ENCODE data around the gene EPX.
"Not testable (repeated sequence)": the region's sequence is repeated elsewhere in the genome, so short reads cannot be mapped to it uniquely, and the experiment has no call there.

The EPX gene, protein sequence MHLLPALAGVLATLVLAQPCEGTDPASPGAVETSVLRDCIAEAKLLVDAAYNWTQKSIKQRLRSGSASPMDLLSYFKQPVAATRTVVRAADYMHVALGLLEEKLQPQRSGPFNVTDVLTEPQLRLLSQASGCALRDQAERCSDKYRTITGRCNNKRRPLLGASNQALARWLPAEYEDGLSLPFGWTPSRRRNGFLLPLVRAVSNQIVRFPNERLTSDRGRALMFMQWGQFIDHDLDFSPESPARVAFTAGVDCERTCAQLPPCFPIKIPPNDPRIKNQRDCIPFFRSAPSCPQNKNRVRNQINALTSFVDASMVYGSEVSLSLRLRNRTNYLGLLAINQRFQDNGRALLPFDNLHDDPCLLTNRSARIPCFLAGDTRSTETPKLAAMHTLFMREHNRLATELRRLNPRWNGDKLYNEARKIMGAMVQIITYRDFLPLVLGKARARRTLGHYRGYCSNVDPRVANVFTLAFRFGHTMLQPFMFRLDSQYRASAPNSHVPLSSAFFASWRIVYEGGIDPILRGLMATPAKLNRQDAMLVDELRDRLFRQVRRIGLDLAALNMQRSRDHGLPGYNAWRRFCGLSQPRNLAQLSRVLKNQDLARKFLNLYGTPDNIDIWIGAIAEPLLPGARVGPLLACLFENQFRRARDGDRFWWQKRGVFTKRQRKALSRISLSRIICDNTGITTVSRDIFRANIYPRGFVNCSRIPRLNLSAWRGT

DNA sequence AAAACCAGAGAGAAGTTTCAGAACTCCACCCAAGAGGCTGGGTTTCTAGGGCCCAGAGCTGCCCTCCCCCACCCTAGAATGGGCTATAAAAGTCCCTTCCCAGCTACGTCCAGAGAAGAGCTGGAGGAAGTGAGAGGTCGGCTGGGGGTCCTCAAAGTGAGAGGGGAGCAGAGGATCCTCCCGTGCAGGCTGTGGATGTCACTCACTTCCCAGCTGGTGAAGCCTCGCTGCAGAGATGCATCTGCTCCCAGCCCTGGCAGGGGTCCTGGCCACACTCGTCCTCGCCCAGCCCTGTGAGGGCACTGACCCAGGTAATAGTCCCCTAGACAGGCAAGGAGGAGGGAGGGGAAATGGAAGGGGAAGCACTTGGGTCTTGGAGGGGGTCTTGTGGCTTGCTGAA is at the start of gene EPX:
Gene EPX (plus strand): TSS at position 115 of the 400 bp plus-strand sequence. CDS start 121 bp downstream, at position 236.
- no peak for DNase-seq

DNA sequence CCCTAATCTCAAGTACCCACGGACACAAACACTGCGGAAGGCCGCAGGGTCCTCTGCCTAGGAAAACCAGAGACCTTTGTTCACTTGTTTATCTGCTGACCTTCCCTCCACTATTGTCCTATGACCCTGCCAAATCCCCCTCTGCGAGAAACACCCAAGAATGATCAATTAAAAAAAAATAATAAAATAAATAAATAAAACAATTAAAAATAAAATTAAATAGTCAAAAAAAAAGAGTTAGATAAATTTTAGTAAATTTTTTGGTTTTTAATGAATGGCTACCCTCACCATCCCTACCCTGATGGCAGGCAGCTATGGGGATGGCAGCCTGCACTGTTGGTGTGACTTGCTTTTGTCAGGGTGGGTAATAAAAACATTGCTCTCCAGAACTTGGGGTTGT is 49.2 kb upstream of the EPX start:
- DNase-seq = not testable (repeated sequence)

GRCh38 chr17:58144801-58145200 is 47.7 kb upstream of the EPX start:
- no peak for DNase-seq

DNA sequence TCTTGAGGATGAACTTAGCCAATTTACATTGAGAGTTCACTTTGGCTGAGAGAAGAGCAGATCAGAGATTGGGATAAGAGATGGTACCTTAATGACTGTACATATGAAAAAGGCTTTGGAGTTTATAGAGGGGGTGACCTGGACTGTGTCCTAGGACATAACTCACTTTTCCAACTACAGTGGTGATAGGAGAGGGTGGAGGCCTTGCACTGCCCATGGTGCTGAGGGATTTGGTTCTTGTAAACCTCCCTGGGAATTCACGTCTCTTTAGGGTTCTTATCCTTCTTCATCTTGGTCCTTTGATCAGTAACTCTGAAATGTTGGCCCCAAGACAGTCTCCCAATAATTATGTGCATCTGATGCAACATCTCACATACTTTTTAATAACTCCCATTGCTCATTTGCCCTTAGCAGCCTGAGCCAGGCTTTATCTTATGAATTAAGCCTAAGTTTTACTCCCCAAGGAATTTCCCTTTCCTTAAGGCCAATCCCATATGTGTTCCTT is 44.5 kb upstream of the EPX start, which contains the start of gene OR4D1:
Gene OR4D1 (plus strand): TSS at position 455 of the 505 bp plus-strand sequence. CDS start 6,770 bp downstream, outside the sequence.
- DNase-seq = no peak

GRCh38 chr17:58148609-58149008 is 43.9 kb upstream of the EPX start:
- no peak for DNase-seq

GRCh38 chr17:58150394-58150793 is 42.1 kb upstream of the EPX start:
- no peak for DNase-seq

DNA sequence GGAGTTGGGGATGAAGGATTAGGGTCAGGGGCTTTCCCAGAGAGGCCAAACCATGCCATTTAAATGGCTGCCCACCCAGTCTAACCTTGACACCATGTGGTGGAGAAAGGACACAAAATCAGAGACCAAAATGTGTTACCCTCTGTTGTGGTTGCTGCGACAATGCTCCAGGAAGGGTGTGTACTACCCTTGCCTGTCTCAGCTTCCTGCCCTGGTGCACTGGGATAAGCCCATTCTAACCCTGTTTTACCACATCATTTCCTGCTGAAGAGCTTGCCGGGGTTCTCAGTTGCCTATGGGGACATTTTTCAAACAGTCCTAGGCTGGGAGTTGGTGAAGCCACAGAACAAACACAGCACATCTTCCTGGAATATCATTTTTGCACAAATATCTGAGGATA is 39.5 kb upstream of the EPX start:
- no peak for DNase-seq

- DNase-seq = no peak
Measured at GRCh38 chr17:58153671-58154070, 38.9 kb upstream of the EPX start.

DNA sequence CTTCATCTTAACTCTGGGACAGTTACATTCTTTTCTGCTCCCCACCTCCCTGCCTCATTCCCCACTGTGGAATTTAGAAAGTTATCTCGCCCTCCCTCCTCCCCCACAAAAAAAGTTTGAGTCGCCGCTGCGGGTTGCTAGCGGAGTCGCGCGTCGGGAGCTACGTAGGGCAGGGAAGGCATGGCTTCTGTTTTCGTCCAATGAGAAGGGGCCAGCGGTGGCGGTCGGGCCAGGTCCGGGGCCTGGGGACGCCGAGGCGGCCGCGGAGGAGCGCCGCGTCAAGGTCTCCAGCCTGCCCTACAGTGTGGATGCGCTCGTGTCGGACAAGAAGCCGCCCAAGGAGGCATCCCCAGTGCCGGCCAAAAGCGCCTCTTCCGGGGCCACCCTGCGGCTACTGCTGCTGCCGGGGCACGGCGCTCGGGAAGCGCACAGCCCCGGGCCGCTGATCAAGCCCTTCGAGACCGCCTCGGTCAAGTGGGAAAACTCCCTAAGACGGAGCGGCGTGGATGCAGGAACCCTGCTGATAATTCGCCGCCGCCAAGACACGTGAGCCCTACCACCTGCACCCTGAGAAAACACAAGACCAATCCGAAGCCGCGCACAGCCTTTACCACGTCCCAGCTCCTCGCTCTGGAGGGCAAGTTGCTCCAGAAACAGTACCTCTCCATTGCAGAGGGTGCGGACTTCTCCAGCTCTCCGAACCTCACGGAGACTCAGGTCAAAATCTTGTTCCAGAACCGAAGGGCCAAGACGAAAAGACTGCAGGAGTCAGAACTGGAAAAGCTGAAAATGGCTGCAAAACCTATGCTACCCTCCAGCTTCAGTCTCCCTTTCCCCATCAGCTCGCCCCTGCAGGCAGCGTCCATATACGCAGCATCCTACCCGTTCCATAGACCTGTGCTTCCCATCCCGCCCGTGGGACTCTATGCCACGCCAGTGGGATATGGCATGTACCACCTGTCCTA is 35.4 kb upstream of the EPX start:
- no peak for DNase-seq

- no peak for DNase-seq
Measured at GRCh38 chr17:58158181-58158580, 34.3 kb upstream of the EPX start.

DNA sequence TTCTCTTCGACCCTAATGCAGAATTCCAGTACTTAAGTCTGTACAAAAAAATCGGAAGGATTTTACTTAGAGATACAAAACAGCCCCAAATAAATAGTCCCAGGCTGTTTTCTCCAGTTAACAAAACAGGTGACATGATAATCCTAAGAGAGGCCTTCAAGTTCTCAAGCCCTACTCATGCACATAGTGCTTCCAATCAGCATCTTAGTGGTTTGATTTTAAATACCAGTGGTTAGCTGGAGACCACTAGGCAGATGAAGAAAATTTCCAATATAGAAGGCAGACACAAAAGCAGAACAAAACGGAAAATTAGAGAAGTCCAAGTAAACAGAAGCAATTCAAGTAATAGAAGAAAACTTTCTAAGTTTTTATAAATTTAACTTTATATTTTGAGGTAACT is 31.0 kb upstream of the EPX start:
- no peak for DNase-seq

GRCh38 chr17:58165981-58166380 is 26.5 kb upstream of the EPX start:
- DNase-seq = no peak

DNA sequence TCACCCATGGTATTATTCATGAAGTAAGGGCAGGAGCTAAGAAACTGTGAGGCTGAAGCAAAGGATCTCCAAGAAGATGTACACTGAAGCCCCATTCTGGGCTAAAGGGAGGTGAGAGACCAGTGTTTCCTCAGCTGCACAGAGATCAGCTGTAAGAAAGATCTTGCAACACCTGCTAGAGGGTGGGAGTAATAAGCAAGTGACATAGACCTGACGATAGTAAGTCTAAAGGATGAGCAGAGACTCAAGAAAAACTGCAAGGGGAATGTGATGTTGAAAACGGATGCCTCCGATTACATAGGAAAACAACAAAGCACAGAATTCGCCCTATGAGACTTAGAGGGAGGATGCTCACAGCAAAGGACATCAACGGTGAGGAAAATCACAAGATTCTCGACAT is 25.8 kb upstream of the EPX start, which contains the start of gene OR4D2:
Gene OR4D2 (plus strand): TSS at position 301 of the 400 bp plus-strand sequence. CDS start 2,674 bp downstream, outside the sequence.
- no peak for DNase-seq

DNA sequence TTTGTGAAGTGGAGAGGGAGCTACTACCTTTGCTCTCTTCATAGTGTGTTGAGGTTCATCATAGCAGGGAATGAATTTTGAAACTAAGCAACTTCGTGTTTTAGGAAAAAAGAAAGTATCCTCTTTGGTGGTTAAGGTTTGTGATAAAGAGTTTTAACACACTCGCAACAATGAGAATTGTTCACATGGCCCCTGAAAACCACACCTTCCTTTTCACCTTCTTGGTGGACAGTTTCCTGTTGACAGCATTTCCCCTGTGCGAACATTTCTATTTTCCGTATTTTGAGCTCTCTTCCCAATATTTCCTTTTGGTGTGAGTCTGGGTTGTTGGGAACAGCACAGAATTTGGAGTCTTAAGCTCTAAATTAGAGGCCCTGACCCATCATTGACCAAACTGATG is 21.9 kb upstream of the EPX start:
- DNase-seq = no peak

- peak; percentile 17 for DNase-seq
Measured at GRCh38 chr17:58172369-58173071, 20.0 kb upstream of the EPX start.

- no peak for DNase-seq
Measured at GRCh38 chr17:58174871-58175270, 17.7 kb upstream of the EPX start.

DNA sequence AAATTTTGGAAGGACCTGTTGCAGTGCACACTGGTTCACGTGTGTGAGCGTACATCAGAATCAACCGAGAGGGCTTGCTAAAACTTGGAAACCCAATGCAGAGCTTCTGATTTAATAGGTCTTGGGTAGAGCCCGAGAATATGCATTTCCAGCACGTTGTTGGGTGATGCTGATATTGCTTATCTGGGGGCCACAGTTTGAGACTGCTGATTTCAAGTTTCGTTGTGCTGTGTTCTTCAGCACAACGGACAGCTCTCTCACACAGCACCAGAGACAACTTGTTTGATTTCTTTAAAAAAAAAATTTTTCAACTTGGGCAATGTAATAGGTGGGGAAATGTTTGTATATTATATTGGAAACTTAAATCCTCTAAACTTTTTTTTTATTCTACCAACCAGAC is 16.3 kb upstream of the EPX start:
- DNase-seq = no peak

DNA sequence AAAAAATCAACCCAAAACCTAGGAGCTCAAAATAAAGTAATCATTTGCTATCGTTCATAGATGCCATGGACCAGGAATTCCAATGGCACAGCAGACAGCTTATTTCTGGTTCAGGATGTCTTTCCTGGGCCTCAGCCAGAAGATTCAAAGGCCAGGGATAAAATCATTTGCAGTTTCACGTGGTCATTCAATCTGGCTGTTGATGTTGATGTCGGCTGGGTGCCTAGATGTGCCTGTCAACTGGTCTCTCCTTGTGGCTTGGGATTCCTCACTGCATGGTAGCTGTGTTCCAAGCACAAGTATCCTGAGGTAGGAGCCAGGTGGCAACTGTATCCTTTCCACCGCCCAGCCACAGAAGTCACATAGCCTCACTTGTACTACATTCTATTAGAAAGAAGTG is 10.7 kb upstream of the EPX start:
- no peak for DNase-seq

DNA sequence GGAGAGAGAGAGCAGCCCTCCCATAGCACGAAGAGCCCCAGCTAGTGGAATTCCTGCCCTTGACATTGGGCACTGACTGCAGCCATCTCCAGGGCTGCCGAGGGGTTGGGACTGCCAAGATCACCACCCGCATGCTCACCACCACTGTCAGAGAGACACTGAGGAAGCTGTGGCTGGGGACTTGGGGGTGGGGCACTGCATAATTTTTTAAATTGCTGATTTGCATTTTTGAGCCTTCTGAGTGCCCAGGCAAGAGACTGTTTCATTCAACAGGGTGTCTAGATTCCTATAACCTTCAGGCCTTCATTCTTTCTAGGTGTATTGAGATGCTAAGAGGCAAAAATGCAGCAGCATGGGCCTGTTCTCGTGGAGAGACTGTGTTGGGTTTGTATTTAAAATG is 9.0 kb upstream of the EPX start:
- DNase-seq = no peak

GRCh38 chr17:58184308-58184985 is 8.1 kb upstream of the EPX start:
- peak; percentile 13 for DNase-seq

- no peak for DNase-seq
Measured at GRCh38 chr17:58184986-58185761, 7.4 kb upstream of the EPX start.

Measured in RPMI8226 (cell line).